ENCODE results near the gene PRRT2.

The PRRT2 gene

DNA sequence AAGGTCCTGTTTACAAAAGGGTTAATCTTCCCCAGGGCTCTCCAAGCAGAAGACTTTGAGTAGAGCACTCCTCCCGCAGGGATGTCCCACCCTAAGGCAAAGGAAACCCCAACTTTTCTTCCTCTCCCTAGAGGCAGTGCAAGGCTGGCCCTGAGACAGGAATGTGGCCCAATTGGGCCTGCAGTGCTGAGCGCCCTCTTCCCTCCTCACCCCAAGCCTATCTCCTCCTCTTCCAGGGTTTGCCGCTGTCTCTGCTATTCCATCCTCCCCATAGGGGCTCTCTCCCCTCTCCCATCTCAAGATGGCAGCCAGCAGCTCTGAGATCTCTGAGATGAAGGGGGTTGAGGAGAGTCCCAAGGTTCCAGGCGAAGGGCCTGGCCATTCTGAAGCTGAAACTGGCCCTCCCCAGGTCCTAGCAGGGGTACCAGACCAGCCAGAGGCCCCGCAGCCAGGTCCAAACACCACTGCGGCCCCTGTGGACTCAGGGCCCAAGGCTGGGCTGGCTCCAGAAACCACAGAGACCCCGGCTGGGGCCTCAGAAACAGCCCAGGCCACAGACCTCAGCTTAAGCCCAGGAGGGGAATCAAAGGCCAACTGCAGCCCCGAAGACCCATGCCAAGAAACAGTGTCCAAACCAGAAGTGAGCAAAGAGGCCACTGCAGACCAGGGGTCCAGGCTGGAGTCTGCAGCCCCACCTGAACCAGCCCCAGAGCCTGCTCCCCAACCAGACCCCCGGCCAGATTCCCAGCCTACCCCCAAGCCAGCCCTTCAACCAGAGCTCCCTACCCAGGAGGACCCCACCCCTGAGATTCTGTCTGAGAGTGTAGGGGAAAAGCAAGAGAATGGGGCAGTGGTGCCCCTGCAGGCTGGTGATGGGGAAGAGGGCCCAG, 1.0 kb downstream of the PRRT2 start:
- Mint-ChIP-seq H3K27ac (no peak overlapping the region), H3K27me3 (peaks cover 3% of the 10 kb centered on the region), H3K4me3 (peak overlapping the region; percentile 92), H3K4me1 (peaks cover 44% of the 10 kb centered on the region), H3K36me3 (peaks cover 9% of the 10 kb centered on the region), H3K9me3 (no peaks in the 10 kb centered on the region)
- DNase-seq (ENCODE audit: low spot score in 2 of 2) (no peak), ATAC-seq (ENCODE audit: low read depth) (no peak)

DNA sequence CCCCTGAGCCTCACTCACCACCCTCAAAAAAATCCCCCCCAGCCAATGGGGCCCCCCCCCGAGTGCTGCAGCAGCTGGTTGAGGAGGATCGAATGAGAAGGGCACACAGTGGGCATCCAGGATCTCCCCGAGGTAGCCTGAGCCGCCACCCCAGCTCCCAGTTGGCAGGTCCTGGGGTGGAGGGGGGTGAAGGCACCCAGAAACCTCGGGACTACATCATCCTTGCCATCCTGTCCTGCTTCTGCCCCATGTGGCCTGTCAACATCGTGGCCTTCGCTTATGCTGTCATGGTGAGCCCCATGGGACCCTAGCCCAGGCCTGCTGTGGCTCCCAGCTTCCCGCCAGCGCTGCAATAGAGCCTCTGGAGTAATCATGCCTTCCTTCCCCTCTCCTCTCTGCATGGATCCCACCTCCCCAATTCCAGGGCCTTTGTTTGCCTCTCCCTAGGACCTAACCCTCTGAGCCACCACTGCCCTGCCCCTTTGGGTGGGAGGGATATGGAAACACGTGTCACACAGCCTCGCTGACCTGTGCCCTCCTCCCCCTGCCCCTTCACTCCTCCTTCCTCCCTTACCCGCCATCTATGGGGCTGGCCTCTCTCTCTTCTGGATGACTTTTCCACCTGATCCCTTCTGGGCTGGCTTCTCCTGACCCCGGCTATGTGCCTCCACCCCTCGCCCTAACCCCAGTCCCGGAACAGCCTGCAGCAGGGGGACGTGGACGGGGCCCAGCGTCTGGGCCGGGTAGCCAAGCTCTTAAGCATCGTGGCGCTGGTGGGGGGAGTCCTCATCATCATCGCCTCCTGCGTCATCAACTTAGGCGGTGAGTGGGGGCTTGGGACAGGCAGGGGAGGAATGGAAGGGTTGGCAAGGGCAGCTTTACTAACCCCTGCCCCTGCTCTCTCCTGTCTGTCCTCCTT, 1.9 kb downstream of the PRRT2 start:
- Mint-ChIP-seq H3K9me3 (no peaks in the 10 kb centered on the region), H3K4me3 (no peak overlapping the region), H3K4me1 (peaks cover 46% of the 10 kb centered on the region), H3K36me3 (peaks cover 13% of the 10 kb centered on the region), H3K27ac (no peak overlapping the region), H3K27me3 (peaks cover 3% of the 10 kb centered on the region)
- DNase-seq (ENCODE audit: low spot score in 2 of 2) (no peak), ATAC-seq (ENCODE audit: low read depth) (no peak)

DNA sequence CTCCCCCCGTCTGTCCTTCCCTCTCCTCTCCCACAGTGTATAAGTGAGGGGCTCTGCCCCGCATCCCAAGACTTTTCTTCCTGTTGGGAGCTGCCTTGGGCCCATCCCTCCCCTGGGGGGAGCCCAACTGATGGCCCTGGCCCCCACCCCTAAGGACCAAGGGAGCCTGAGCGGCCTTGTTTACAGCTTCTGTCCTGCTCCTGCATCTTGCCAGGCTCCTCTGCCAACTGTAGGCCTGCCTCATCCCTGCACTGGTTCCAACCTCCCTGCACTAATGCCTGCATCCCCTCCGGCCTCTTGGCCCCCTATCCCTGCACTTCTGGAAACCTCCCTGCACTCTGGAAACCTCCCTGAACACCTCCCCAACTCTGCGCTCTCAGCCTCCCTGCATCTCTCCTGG, 2.6 kb downstream of the PRRT2 start:
- peaks cover 3% of the 10 kb centered on the region for H3K27me3 Mint-ChIP-seq
- no peak overlapping the region for H3K27ac Mint-ChIP-seq
- ATAC-seq (ENCODE audit: low read depth): no peak

DNA sequence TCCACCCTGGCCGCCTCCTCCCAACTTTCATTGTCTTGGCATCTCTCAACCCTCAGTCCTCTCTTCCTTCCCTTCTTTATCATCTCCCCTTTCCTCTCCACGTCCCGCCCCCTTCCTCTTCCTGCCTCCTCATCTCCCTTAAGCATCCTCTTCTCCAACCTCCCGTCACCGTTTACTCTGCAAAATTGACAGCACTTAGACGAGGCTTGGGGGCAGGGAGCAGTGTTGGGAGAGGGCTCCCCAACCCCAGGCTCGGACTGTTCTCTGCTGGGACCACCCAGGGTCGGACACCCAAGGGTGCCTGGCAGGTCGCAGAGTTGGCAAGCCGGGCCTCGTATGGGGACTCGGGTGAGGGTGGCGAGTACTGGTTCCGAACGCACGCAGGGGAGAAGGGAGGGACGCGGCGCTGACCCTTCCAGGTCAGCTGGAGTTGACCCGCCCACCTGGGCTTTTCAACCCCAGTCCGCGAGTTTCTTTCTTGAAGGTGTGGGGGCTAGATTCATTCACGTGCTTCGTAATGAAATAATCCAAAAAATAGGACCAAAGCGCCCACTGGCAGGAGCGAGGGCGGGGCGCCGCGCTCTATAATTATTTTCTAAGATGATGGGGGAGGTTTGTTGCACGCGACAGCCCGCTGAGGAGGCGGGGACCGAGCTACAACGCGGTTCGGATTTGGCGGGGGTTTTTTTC, 3.2 kb downstream of the PRRT2 start:
- H3K4me3 Mint-ChIP-seq: peak overlapping the region; percentile 97
- peak overlapping the region; percentile 96 for H3K27ac Mint-ChIP-seq
- ATAC-seq (ENCODE audit: low read depth) (peak; percentile 4), DNase-seq (ENCODE audit: low spot score in 2 of 2) (no peak)
- peaks cover 3% of the 10 kb centered on the region for H3K27me3 Mint-ChIP-seq
- H3K4me1 Mint-ChIP-seq: peaks cover 51% of the 10 kb centered on the region
- peaks cover 17% of the 10 kb centered on the region for H3K36me3 Mint-ChIP-seq
- no peaks in the 10 kb centered on the region for H3K9me3 Mint-ChIP-seq

More for the DNA sequence above, 2.6 kb downstream of the PRRT2 start:
- Mint-ChIP-seq H3K4me1 (peaks cover 49% of the 10 kb centered on the region), H3K9me3 (no peaks in the 10 kb centered on the region), H3K4me3 (peak overlapping the region; percentile 97), H3K36me3 (peaks cover 18% of the 10 kb centered on the region)
- DNase-seq (ENCODE audit: low spot score in 2 of 2): no peak

DNA sequence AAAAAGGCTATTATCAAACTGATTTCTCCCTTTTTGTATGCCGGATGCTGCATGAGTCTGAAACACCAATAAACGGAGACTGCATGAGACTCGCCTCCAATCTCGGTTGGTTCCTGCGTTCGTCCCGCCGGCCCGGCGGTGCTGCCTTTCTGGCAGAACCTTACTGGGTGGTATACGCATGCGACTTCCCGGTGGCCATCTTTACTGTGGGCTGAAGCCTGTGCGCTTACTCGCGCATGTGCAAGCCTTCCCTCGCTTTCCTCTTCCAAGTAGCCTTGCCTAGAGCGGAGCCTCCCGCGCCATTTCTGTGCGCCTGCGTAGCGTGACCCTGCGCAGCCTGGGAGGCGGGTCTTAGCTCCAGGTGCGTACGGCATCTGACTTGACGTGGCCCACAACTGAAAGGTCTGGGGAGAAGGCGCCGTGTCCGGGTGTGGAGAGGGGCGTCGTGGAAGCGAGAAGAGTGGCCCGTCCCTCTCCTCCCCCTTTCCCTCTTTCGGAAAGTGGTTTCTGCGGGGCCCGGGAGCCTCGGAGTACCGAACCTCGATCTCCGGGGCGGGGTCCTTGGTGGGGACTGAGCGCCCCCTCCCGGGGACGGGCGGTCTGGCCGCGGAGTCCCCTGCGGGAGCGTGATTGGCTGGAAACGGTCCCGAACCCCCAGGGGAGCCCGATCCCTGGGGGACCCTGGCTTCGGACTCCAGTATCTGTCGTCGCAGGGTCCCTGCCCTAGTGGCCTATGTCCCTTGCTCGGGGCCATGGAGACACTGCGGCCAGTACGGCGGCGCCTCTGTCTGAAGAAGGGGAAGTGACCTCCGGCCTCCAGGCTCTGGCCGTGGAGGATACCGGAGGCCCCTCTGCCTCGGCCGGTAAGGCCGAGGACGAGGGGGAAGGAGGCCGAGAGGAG, 4.0 kb downstream of the PRRT2 start, which contains the start of gene PAGR1:
PAGR1 (plus strand) TSS at position 360 of the 901 bp plus-strand sequence; CDS start at position 734, 374 bp downstream.
- Mint-ChIP-seq H3K27ac (peak within 1 kb of the TSS; percentile 96), H3K4me3 (peak within 1 kb of the TSS; percentile 97), H3K4me1 (peaks cover 50% of the 10 kb centered on the region), H3K9me3 (no peaks in the 10 kb centered on the region), H3K27me3 (peaks cover 3% of the 10 kb centered on the region), H3K36me3 (peaks cover 15% of the 10 kb centered on the region)
- peak; percentile 98 to 99 for DNase-seq (ENCODE audit: low spot score in 2 of 2)
- ATAC-seq (ENCODE audit: low read depth): peak; percentile 77

DNA sequence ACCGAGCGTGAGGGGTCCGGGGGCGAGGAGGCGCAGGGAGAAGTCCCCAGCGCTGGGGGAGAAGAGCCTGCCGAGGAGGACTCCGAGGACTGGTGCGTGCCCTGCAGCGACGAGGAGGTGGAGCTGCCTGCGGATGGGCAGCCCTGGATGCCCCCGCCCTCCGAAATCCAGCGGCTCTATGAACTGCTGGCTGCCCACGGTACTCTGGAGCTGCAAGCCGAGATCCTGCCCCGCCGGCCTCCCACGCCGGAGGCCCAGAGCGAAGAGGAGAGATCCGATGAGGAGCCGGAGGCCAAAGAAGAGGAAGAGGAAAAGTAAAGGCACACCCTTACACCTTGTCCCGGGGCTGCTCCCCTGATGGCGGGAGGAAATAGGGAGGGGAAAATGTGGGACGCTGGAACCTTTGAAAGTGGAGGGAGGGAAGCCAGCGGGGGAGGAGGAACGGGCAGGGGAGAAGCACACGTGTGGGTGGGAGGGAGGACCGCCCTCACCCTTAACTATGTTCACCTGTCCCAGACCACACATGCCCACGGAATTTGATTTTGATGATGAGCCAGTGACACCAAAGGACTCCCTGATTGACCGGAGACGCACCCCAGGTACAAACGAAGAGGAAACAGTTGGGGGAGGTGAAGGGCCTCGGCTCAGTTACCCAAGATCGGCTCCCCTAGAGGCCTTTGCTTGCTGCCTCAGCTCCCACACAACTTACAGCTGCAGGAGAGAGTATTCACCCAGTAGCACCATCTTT, 4.9 kb downstream of the PRRT2 start:
- H3K36me3 Mint-ChIP-seq: peaks cover 15% of the 10 kb centered on the region
- ATAC-seq (ENCODE audit: low read depth) (no peak), DNase-seq (ENCODE audit: low spot score in 2 of 2) (no peak)
- peaks cover 48% of the 10 kb centered on the region for H3K4me1 Mint-ChIP-seq
- no peaks in the 10 kb centered on the region for H3K27me3 Mint-ChIP-seq
- H3K27ac Mint-ChIP-seq: peak overlapping the region; percentile 96
- peak overlapping the region; percentile 97 for H3K4me3 Mint-ChIP-seq
- no peaks in the 10 kb centered on the region for H3K9me3 Mint-ChIP-seq

DNA sequence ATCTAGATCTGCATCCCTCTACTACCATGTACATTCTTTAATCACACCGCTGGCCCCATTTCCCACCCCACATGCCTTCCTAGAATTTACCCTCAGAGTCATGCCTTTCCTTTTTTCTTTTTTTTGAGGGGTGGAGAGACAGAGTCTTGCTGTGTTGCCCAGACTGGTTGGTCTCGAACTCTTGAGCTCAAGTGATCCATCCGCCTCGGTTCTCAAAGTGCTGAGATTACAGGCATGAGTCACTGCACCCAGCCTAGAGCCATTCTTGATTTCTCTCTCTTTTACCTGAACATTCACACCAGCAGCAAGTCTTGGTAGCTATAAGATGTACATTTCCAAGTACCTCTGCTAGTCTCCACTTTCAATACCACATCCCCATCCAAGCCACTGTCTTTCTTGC, 6.1 kb downstream of the PRRT2 start:
- H3K4me1 Mint-ChIP-seq: peaks cover 48% of the 10 kb centered on the region
- H3K36me3 Mint-ChIP-seq: peaks cover 15% of the 10 kb centered on the region
- H3K27ac Mint-ChIP-seq: no peak overlapping the region
- DNase-seq (ENCODE audit: low spot score in 2 of 2) (no peak), ATAC-seq (ENCODE audit: low read depth) (no peak)
- no peaks in the 10 kb centered on the region for H3K27me3 Mint-ChIP-seq
- H3K9me3 Mint-ChIP-seq: no peaks in the 10 kb centered on the region
- H3K4me3 Mint-ChIP-seq: peak overlapping the region; percentile 77

DNA sequence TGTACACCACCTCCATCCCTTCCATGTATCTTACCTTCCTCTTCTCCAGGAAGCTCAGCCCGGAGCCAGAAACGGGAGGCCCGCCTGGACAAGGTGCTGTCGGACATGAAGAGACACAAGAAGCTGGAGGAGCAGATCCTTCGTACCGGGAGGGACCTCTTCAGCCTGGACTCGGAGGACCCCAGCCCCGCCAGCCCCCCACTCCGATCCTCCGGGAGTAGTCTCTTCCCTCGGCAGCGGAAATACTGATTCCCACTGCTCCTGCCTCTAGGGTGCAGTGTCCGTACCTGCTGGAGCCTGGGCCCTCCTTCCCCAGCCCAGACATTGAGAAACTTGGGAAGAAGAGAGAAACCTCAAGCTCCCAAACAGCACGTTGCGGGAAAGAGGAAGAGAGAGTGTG, 7.5 kb downstream of the PRRT2 start:
- peak overlapping the region; percentile 96 for H3K4me3 Mint-ChIP-seq

DNA sequence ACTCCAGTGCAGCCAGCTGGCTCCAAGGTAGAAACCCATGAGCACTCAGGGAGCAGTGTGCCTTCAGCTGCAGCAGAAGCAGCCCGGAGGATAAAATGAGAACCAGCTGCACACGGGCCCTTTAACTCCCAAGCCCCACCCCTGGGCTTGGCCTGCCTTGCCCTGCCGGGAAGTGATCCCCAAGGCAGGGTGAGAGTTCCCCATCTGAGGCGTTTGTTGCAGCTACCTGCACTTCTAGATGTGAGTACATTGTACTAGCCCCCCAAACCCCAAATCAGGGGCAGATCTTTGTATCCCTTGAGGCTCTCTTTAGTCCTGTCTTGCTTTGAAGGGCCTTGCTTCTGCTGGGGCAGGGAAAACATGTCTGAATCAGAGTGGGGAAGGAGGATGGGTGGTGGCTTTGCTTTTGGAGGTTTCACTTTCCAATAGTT, 8.3 kb downstream of the PRRT2 start, which contains the start of gene MVP:
MVP (plus strand) TSS at position 192 of the 431 bp plus-strand sequence. CDS start 10,088 bp downstream, outside the sequence.
- peak within 1 kb of the TSS; percentile 94 for H3K27ac Mint-ChIP-seq
- H3K9me3 Mint-ChIP-seq: no peaks in the 10 kb centered on the region
- H3K4me1 Mint-ChIP-seq: peaks cover 42% of the 10 kb centered on the region
- ATAC-seq (ENCODE audit: low read depth): peak; percentile 9
- DNase-seq (ENCODE audit: low spot score in 2 of 2): no peak
- H3K4me3 Mint-ChIP-seq: peak within 1 kb of the TSS; percentile 96
- H3K36me3 Mint-ChIP-seq: peaks cover 15% of the 10 kb centered on the region
- H3K27me3 Mint-ChIP-seq: no peaks in the 10 kb centered on the region

More for the DNA sequence above, 7.5 kb downstream of the PRRT2 start:
- H3K4me1 Mint-ChIP-seq: peaks cover 44% of the 10 kb centered on the region
- H3K27me3 Mint-ChIP-seq: no peaks in the 10 kb centered on the region
- H3K27ac Mint-ChIP-seq: no peak overlapping the region
- ATAC-seq (ENCODE audit: low read depth) (no peak), DNase-seq (ENCODE audit: low spot score in 2 of 2) (no peak)
- H3K9me3 Mint-ChIP-seq: no peaks in the 10 kb centered on the region
- H3K36me3 Mint-ChIP-seq: peaks cover 15% of the 10 kb centered on the region

DNA sequence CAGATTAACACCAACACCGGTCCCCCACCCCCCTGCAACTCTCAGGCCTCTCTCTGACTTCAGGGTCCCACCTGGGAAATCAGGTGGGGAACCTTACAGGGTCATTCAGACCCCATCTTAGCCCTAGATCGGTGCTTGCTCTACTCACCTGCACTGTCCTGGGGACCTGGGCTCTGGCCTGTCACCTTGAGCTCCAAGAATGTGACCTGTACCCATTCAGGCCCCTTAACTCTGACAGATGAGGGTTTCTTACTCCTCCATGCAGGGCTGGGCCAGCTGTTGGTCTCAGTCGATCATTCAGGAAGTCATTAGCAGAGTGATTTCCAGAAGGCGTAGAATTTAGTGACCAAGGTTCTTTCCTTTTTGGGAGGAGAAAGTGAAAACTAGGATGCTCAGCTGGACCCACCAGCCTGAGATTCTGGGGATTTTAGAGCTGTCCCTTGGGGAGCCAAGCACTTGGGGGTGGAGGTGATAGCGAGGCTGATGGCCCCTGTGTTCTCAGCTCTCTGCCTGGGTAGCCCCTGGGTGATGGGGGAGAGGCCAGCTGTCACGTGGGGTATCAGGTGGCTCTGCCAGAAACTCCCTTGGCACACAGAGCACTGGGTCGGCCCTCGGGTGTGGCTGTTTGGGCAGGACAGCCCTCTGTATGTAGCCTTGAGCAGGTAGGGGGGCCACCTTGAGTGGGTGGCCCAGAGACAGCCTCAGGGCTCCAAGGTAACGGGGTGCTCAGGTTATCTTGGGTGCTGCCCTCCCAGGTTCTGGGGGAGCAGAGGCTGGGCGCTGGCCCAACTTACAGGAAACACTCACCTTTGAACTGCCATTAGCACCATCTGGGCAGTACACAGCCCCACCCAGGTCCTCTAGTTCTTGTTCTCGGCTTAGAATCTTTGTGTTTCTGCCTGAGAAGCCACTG, 9.0 kb downstream of the PRRT2 start:
- Mint-ChIP-seq H3K9me3 (no peaks in the 10 kb centered on the region), H3K4me3 (peak overlapping the region; percentile 96), H3K27ac (peak overlapping the region; percentile 94), H3K4me1 (peaks cover 45% of the 10 kb centered on the region), H3K36me3 (peaks cover 15% of the 10 kb centered on the region), H3K27me3 (no peaks in the 10 kb centered on the region)
- DNase-seq (ENCODE audit: low spot score in 2 of 2): peak in 1 of 2 donors; percentile 45
- peak; percentile 62 for ATAC-seq (ENCODE audit: low read depth)

DNA sequence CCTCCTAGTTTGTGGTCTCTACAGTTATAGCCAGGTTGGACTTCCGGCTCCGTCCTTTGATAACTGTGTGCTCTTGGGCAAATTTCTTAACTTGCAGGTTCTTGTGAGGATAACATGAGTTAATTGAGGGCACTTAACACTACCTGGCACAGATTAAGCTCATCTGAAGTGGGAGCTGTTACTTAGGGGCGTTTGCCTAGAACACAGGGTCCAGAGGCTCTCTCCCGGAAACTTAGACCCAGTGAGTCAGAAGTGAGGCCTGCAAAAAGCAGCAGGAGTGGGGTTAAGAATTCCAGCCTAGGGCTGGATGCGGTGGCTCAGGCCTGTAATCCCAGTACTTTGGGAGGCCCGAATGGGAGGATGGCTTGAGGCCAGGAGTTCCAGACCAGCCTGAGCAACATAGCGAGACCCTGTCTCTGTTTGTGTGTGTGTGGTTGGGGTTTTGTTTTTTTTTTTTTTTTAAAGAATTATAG, 9.7 kb downstream of the PRRT2 start:
- DNase-seq (ENCODE audit: low spot score in 2 of 2) (no peak), ATAC-seq (ENCODE audit: low read depth) (no peak)
- Mint-ChIP-seq H3K9me3 (no peaks in the 10 kb centered on the region), H3K36me3 (peaks cover 15% of the 10 kb centered on the region), H3K27me3 (no peaks in the 10 kb centered on the region), H3K4me3 (peak overlapping the region; percentile 96), H3K4me1 (peaks cover 45% of the 10 kb centered on the region), H3K27ac (peak overlapping the region; percentile 94)

Data from memory B cell (primary cell).